RPMI8226 (cell line): ENCODE measurements around the gene ALLC.
A peak's percentile ranks its signal among the peaks of the same experiment; 100 is the strongest.

Experiments used
- DNase-seq: peaks from one replicate; pipeline ENCODE4 v3.0.0-alpha.2; 2015

ALLC gene

GRCh38 chr2:3727397-3728045 is 69.5 kb downstream of the ALLC start:
- DNase-seq: no peak

DNA sequence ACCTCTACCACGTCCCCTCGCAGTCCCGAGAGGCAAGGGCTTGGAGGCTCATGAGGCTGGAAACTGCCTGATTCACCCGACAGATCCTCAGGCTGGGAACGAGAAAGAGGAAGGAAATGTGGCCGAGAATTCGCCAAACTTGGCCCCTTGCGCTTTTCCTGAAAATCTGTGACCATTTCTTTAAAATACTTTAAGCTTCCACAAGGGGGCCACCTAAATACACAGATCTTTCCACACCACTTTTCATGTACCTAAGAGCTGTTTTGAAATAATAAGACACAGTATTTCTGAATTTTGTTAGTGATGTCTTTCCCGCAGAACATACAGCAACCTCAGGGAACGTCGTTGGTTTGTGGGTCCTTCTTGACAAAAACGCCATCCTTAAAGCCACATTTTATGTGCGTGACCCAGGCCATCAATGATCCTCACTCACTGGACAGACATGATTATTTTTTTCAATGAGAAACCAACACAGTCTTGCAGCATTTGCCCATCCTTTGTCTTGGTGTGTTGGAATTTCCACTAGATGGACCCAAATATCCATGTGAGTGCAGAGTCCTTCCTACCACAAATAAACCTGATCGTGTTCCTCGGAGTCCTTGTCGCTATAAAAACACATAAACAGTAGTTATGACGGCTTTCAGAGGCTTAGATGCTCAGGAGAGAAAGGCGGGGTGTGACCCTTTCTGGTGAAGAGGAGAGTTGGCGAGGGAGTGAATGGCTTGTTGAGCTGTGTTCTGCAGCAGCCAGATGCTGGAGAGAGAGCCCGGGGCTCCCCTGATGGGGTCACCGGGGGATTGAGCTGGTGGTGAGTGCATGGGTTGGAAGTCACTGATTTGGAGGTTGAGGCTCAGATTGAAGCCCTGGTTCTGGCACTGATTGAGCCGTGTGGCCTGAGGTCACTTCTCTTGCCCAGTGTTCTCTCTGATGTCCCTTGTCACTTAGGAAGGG is 70.4 kb downstream of the ALLC start:
- peak; percentile 40 for DNase-seq

- no peak for DNase-seq
These were observed 71.1 kb downstream of the ALLC start for GRCh38 chr2:3729055-3729448.

DNA sequence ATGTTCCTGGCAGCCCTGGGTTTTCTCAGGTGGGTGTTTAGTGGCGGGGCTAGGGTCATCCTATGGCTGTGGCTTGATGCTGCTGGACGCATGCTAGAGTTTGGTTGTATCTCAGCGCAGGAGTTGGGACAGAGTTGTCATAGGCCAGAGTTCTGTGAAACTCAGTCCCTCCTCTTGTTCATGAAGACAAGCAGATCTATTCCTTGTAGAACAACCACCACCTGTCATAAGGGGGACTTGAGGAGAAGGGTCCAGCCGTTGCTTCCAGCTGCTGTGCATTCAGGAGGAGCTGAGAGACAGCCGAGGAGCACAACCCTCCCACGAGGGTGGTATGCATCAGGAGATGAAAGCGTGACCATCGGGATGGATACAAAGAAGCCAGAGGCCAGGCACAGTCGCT is 71.8 kb downstream of the ALLC start:
- no peak for DNase-seq

GRCh38 chr2:3730646-3731045 is 72.6 kb downstream of the ALLC start:
- DNase-seq: no peak

DNA sequence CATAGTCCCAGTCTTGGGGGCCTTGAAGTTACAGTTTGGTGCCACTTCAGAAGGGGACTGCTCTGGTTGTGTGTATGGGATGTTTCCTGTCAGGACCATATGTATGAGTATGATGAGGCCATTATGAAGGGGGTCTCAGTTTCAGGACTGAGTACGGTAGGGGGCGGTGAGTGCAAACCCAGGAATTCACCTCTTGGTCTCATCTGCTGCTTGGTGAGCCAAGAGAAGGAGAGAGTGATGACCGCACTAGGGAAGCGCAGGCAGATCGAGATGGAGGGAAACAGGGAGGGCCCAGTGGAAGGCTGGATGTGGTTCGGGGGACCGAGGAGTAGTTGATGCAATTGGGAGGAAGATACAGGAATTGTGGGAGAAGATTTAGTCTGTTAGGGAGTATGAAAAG is 73.8 kb downstream of the ALLC start:
- DNase-seq: no peak

DNA sequence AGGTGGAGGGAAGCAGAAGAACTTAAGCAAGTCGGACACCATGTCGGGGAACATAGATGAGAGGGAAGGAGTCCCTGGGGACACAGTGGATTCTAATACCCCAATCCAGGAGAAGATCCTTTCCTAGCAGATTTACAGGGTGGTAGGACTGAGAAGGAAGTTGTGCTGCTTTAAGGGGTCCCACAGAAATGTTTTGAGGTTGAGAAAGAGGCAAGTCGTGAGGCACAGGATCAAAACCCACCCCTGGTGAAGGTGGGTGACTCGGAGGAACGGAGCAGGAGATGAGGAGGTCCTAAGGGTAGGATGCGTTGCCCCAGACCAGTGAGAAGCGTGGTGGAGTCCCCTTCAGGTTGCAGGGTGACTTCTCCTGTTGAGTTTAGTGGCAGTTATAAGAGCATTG is 78.1 kb downstream of the ALLC start:
- no peak for DNase-seq

GRCh38 chr2:3737128-3737527 is 79.1 kb downstream of the ALLC start:
- DNase-seq: no peak

DNA sequence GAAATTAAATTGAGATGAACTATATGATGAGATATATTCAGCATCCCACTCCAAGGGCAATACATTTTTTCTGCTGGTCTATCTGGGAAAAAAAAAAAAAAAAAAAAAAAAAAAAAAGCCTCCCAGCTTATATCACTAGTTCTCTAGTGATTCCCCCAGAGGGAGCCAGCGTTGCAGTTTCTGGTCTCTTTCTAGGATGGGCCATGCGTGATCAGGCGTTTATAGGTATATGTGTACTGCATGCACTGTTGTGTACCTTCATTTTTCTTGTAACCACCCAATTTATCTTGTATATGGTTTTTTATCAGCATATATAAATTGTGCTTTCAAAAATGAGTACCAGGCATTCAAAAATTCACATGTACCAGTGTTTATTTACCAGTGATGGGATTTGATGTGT is 80.5 kb downstream of the ALLC start:
- DNase-seq: peak; percentile 63

DNA sequence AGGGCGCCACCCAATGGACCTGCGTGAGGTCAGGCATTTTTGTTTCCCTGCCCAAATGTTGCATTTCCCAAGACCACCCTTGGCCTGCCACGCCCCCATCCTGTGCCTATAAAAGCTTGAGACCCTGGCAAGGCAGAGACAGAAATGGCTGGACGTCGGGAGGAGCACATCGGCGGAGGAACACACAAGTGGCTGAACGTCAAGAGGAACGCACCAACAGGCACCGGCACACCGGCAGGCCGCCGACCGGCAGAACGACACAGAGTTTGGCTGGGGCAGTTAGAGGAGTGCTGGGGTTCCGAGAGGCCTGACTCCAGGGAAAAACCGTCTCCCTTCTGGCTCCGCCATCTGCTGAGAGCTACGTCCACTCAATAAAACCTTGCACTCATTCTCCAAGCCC is 81.3 kb downstream of the ALLC start:
- no peak for DNase-seq

DNA sequence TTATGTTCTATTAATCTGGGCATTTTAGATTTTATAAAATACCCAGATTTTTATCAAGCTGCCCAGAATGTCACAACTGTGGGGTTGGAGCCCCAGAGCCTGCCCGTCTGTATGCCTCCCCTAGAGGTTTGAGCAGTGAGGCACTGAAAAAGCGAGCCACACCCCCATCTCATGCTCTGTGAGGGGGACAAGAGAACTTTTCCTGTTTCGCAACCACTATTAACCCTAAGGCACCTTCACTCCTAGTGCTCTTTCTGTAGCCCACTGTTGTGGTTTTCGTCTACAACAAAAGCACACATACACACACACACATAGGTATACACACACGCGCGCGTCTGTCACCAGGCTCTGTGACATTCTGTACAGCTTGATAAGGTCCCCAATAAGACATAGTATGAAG is 83.4 kb downstream of the ALLC start:
- DNase-seq: no peak

- no peak for DNase-seq
These were observed 84.0 kb downstream of the ALLC start for GRCh38 chr2:3741867-3742602.

DNA sequence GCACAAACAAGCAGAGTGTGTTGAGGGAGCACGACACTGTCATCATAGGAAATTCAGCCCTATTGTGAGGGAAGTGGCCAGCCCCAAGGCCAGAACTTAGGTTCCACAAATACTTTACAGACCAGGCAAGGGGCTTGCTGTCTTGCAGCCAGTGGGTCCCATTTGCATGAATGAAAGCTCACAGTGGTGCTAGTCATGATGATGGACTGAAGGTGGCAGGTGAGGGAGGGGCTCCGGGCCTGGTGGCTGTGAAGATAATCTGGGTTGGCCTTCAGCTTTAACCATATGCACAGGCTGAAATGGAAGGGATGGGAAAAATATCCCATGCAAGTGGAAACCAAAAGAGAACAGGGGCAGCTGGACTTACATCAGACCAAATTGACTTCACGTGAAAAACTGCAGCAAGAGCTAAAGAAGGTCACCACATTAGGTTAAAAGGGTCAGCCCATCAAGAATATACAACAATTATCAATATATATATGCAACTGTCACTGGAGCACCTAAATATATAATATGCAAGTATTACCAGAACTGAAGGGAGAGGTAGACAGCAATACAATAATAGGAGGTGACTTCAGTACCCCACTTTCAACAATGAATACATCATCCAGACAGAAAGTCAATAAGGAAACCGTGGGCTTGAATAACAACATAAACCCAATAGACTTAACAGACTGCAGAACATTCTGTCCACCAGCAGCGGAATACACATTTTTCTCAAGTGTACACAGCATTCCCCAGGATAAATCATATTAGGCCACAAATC is 84.9 kb downstream of the ALLC start:
- DNase-seq: no peak

- no peak for DNase-seq
These were observed 86.1 kb downstream of the ALLC start for GRCh38 chr2:3743951-3744555.

DNA sequence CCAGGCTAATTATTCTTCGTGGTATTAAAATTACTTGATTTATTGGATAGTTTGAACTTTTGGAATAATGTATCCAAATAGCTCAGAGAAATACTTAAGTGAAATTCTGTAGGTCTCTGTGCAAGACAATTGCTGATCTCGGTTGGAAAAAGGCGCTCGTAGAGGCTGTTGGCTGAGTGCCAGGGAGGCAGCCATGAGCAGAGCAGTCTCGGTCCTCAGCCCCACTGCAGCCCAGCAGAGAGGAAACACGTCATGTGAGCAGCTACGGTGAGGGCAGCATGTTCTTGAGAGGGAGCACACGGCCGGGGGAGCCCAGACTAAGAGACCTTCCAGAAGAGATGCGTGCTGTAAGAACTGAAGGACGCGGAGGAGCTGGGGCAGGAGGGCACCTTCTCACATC is 87.9 kb downstream of the ALLC start:
- peak; percentile 28 for DNase-seq

DNA sequence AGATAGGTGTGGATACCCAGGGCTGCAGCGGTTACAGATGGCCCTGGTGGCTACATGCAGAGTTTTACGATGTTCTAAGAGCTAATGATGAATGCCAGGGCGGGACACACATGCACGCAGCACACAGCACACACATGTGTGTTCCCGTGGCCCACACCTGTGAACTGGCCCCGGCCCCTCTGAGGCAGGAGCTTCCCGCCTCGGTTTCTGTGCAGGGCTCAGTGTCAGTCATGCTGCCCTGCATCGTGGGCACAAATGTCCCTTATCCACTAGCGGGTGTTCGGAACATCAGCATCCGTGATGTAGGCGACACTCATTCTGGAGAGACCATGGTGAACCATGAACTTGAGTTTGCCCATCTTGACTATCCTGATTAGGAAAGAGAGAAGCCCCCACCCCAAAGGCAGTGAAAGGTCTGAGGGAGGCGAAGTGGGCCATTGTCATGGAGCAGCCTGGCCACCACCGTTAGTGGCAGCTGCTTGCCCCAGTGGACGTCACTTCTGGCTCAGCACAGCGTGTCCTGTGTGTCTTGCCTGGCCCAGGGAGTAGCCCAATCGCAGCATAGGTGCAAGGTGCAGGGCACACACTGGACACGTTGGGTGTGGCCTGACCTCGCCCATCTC is 89.1 kb downstream of the ALLC start:
- no peak for DNase-seq

DNA sequence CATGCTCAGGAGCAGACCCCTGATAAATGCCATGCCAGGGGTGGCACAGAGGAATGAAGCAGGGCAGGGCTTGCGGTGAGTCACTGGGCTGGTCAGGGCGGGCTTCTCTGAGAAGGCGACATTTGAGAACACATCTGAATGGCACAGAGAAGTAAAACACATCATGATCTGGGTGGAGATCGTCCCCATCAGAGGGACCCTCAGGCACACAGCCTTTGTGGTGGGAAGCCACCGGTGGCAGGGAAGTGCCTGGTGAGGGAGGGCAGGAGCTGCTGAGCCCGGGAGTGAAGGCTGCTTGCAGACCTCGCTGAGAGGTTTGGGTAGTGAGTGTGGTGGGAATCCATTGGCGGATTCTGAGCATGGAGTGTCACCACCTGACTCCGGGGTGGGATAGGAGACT is 89.8 kb downstream of the ALLC start:
- no peak for DNase-seq

- DNase-seq: no peak
These were observed 91.2 kb downstream of the ALLC start for GRCh38 chr2:3749201-3749600.

- DNase-seq: no peak
These were observed 93.3 kb downstream of the ALLC start for GRCh38 chr2:3751251-3751650.

- DNase-seq: no peak
These were observed 93.8 kb downstream of the ALLC start for GRCh38 chr2:3751806-3752205.
